Measurements from ENCODE around the gene PLXDC2. TPM values are rescaled to one million over a fixed set of nuclear protein-coding genes. Genes with fewer than 3 reads are reported as not detected.

The PLXDC2 gene
- total RNA-seq, 3 donors from 2014 or later (not counting 1 experiment from before 2014, with no cell fraction given), result 16.9 to 22.9 (median 21.6) TPM

DNA sequence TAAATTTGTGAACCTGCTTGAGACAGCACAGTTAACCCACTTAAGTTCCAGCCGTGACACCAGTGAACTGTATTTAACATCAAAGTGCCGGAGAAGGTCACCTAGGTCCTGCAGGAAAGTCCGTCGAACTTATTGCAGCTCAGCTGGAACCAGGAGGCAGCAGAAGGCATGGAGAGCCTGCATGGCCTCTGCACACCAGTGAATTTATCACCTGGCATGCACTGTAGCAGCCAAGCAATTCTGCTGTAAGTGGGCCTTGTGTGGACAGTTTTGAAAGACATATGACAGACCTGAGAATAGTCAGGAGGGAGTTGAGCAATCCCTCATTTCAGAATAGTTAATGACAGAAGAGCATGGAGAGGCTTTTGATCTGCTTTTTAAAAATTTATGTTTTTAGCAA is 108.8 kb downstream of the PLXDC2 start:
- H3K9me3 Mint-ChIP-seq, result no peaks in the 10 kb centered on the region
- no peaks in the 10 kb centered on the region for H3K27me3 ChIP-seq (ENCODE audit: control insufficient read depth, insufficient read depth, low read length)
- H3K4me3 Mint-ChIP-seq, result no peak overlapping the region
- H3K27me3 Mint-ChIP-seq (ENCODE audit: low read depth in 2 of 2), result no peaks in the 10 kb centered on the region
- no peak overlapping the region for H3K27ac Mint-ChIP-seq
- intact Hi-C loops (cut with micrococcal nuclease), result no loop called here
- no peak overlapping the region for H3K4me3 ChIP-seq (ENCODE audit: low read length)
- H3K4me1 ChIP-seq (ENCODE audit: control insufficient read depth, insufficient read depth, low read length), result no peaks in the 10 kb centered on the region
- no peak overlapping the region for H3K27ac ChIP-seq (ENCODE audit: low read length)
- TF ChIP-seq, protein P1, sequence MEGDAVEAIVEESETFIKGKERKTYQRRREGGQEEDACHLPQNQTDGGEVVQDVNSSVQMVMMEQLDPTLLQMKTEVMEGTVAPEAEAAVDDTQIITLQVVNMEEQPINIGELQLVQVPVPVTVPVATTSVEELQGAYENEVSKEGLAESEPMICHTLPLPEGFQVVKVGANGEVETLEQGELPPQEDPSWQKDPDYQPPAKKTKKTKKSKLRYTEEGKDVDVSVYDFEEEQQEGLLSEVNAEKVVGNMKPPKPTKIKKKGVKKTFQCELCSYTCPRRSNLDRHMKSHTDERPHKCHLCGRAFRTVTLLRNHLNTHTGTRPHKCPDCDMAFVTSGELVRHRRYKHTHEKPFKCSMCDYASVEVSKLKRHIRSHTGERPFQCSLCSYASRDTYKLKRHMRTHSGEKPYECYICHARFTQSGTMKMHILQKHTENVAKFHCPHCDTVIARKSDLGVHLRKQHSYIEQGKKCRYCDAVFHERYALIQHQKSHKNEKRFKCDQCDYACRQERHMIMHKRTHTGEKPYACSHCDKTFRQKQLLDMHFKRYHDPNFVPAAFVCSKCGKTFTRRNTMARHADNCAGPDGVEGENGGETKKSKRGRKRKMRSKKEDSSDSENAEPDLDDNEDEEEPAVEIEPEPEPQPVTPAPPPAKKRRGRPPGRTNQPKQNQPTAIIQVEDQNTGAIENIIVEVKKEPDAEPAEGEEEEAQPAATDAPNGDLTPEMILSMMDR (IDR thresholded peaks at IDR 0.05), result no peak
- ATAC-seq (no peak), DNase-seq (no peak)
- no peaks in the 10 kb centered on the region for H3K36me3 Mint-ChIP-seq
- H3K9me3 ChIP-seq (ENCODE audit: control insufficient read depth, insufficient read depth, low read length), result no peaks in the 10 kb centered on the region
- H3K36me3 ChIP-seq (ENCODE audit: control insufficient read depth, insufficient read depth, low read length), result no peaks in the 10 kb centered on the region
- WGBS (ENCODE audit: insufficient coverage), result 96% methylated on average over 4 of the region's 4 CpGs
- peaks cover 0 to 6% of the 10 kb centered on the region in 2 donors for H3K4me1 Mint-ChIP-seq

DNA sequence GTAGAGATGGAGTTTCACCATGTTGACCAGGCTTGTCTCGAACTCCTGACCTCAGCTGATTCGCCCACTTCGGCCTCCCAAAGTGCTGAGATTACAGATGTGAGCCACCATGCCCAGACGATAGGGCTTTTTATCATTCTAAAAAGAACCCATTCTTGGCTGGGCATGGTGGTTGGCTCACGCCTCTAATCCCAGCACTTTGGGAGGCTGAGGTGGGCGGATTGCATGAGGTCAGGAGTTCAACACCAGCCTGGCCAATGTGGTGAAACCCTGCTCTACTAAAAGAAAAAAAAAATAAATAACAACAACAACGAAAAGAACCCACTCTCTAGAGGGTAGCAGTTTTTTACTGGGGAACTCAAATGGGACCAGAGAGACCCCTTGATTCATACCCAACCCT is 112.7 kb downstream of the PLXDC2 start:
- no peaks in the 10 kb centered on the region for H3K27me3 Mint-ChIP-seq (ENCODE audit: low read depth in 2 of 2)
- H3K27ac Mint-ChIP-seq, result no peak overlapping the region
- no peaks in the 10 kb centered on the region for H3K36me3 ChIP-seq (ENCODE audit: control insufficient read depth, insufficient read depth, low read length)
- H3K4me1 ChIP-seq (ENCODE audit: control insufficient read depth, insufficient read depth, low read length), result no peaks in the 10 kb centered on the region
- intact Hi-C loops (cut with micrococcal nuclease), result no loop called here
- H3K36me3 Mint-ChIP-seq, result no peaks in the 10 kb centered on the region
- H3K9me3 ChIP-seq (ENCODE audit: control insufficient read depth, insufficient read depth, low read length), result no peaks in the 10 kb centered on the region
- no peaks in the 10 kb centered on the region for H3K9me3 Mint-ChIP-seq
- H3K4me3 Mint-ChIP-seq, result no peak overlapping the region
- no peak for DNase-seq
- TF ChIP-seq, protein P1 (IDR thresholded peaks at IDR 0.05), result no peak
- WGBS (ENCODE audit: insufficient coverage), result 95% methylated on average over 6 of the region's 7 CpGs
- no peaks in the 10 kb centered on the region for H3K27me3 ChIP-seq (ENCODE audit: control insufficient read depth, insufficient read depth, low read length)
- no peak overlapping the region for H3K27ac ChIP-seq (ENCODE audit: low read length)
- ATAC-seq, result no peak
- peaks cover 0 to 15% of the 10 kb centered on the region in 2 donors for H3K4me1 Mint-ChIP-seq
- H3K4me3 ChIP-seq (ENCODE audit: low read length), result no peak overlapping the region

DNA sequence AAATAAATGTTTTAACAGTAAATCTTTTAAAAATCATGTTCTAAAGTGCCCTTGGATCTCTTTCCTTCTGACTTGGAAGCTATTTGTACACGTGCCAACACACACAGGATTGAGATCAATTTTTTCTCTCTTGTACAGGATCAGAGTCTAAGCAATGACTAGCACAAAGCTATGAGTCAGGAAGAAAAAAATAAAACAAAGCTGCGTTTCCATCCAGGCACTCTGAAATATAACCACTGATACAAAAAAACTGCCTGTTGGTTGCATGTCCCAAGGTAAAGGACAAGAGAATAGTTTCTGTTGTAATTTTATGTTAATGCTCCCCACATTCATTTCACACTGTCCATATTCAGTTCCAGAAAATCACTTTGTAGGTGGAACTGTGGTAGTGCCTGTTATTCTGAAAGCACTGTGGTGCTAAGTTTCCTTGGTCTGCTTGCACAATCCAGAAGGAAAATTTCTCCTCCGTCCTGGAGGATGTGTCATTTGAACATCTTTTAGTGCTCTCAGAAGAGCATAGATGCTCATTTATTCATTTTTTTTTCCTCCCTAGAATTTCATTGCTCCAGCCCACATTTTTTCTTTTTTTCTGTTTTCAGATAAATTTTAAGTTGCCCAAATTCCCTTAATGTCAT is 113.4 kb downstream of the PLXDC2 start:
- TF ChIP-seq, protein P1 (IDR thresholded peaks at IDR 0.05), result no peak
- H3K27me3 ChIP-seq (ENCODE audit: control insufficient read depth, insufficient read depth, low read length), result no peaks in the 10 kb centered on the region
- no peaks in the 10 kb centered on the region for H3K36me3 ChIP-seq (ENCODE audit: control insufficient read depth, insufficient read depth, low read length)
- Mint-ChIP-seq H3K9me3 (no peaks in the 10 kb centered on the region), H3K27me3 (ENCODE audit: low read depth in 2 of 2) (no peaks in the 10 kb centered on the region), H3K36me3 (no peaks in the 10 kb centered on the region), H3K4me3 (no peak overlapping the region), H3K4me1 (peaks cover 0 to 15% of the 10 kb centered on the region in 2 donors), H3K27ac (no peak overlapping the region)
- no peaks in the 10 kb centered on the region for H3K9me3 ChIP-seq (ENCODE audit: control insufficient read depth, insufficient read depth, low read length)
- H3K4me3 ChIP-seq (ENCODE audit: low read length), result no peak overlapping the region
- 72% methylated on average over 2 of the region's 3 CpGs for WGBS (ENCODE audit: insufficient coverage)
- H3K27ac ChIP-seq (ENCODE audit: low read length), result no peak overlapping the region
- no peak for ATAC-seq
- DNase-seq, result no peak
- intact Hi-C loops (cut with micrococcal nuclease), result no loop called here
- no peaks in the 10 kb centered on the region for H3K4me1 ChIP-seq (ENCODE audit: control insufficient read depth, insufficient read depth, low read length)

All from natural killer cell (primary cell).